Measurements from ENCODE around the gene AHDC1. TPM values are rescaled to one million over a fixed set of nuclear protein-coding genes. Genes with fewer than 3 reads are reported as not detected.

Gene AHDC1
- polyA plus RNA-seq, 2 of the 4 experiments (the other 2 are of a cell fraction), result 1.3 to 11.5 TPM

GRCh38 chr1:27574001-27574781 lies 29.8 kb downstream of the AHDC1 start:
- FAIRE-seq, result no peak
- ATAC-seq, result no peak
- H3K4me1 ChIP-seq, result peaks cover 64% of the 10 kb centered on the region
- peak overlapping the region; percentile 98 to 99 for H3K27ac ChIP-seq
- peak overlapping the region; percentile 75; the same call in 1 of the 3 replicates for H3K4me3 ChIP-seq
- TF ChIP-seq HEYL (CRISPR knock-in tag; IDR thresholded peaks at IDR 0.05) (no peak), REST (IDR thresholded peaks at IDR 0.05) (peak; percentile 78)
- 73% methylated on average over 8 of the region's 8 CpGs for WGBS (ENCODE audit: missing lambda C conversion rate)
- CTCF ChIA-PET, result interaction anchor here (0.7 to 18.5 kb wide), 13 partner anchors 7 to 165 kb away, joined by 3 to 314 read pairs (median 10); partner anchors contain the start of gene AHDC1
- peak overlapping the region; percentile 89 for H3K4me2 ChIP-seq
- POLR2A ChIA-PET, result interaction anchor here (1.0 to 2.4 kb wide), 2 partner anchors 17 to 28 kb away, joined by 3 to 13 read pairs; no protein-coding TSS in a partner anchor
- DNase-seq (ENCODE audit: low read depth in 1 of 2, low spot score in 1 of 2), result no peak
- H3K9me3 ChIP-seq, result no peaks in the 10 kb centered on the region

GRCh38 chr1:27572679-27573426 lies 31.1 kb downstream of the AHDC1 start:
- ChIA-PET POLR2A (no interaction called here), CTCF (interaction anchor here (0.8 to 18.5 kb wide), 7 partner anchors 10 to 272 kb away, joined by 3 to 314 read pairs (median 3); partner anchors contain the start of gene AHDC1)
- peak overlapping the region; percentile 25; the same call in 1 of the 3 replicates for H3K4me2 ChIP-seq
- TF ChIP-seq ZFP36 (IDR thresholded peaks at IDR 0.05; ENCODE audit: borderline replicate concordance, partially characterized antibody) (peak; percentile 58), BCL3 (IDR thresholded peaks at IDR 0.05) (no peak), USF2 (IDR thresholded peaks at IDR 0.05) (no peak), KDM5A (IDR thresholded peaks at IDR 0.05) (no peak), ZNF302 (CRISPR knock-in tag; IDR thresholded peaks at IDR 0.05) (no peak), NFE2L2 (conservative IDR thresholded peaks at IDR 0.05; ENCODE audit: low read length) (no peak), MAZ (IDR thresholded peaks at IDR 0.05; ENCODE audit: borderline replicate concordance, low read depth, low read length) (no peak), MAFK (IDR thresholded peaks at IDR 0.05; ENCODE audit: partially characterized antibody) (no peak)
- DNase-seq (ENCODE audit: low read depth in 1 of 2, low spot score in 1 of 2), result no peak
- FAIRE-seq, result no peak
- H3K9me3 ChIP-seq, result no peaks in the 10 kb centered on the region
- peaks cover 73% of the 10 kb centered on the region for H3K4me1 ChIP-seq
- no peak overlapping the region for H3K4me3 ChIP-seq
- WGBS (ENCODE audit: missing lambda C conversion rate), result 72% methylated on average over 11 of the region's 14 CpGs
- peak overlapping the region; percentile 38 to 71; a peak in 4 of 6 replicates for H3K27ac ChIP-seq
- ATAC-seq, result no peak

- peak overlapping the region; percentile 38 to 71; a peak in 4 of 6 replicates for H3K27ac ChIP-seq
- WGBS (ENCODE audit: missing lambda C conversion rate), result 27% methylated on average over 8 of the region's 9 CpGs
- H3K4me2 ChIP-seq, result peak overlapping the region; percentile 9; the same call in 1 of the 3 replicates
- DNase-seq (ENCODE audit: low read depth in 1 of 2, low spot score in 1 of 2), result no peak
- ATAC-seq, result no peak
- peaks cover 80% of the 10 kb centered on the region for H3K4me1 ChIP-seq
- TF ChIP-seq MAFK (IDR thresholded peaks at IDR 0.05; ENCODE audit: partially characterized antibody) (no peak), POLR2A (IDR thresholded peaks at IDR 0.05; ENCODE audit: low read length) (no peak), FOSL2 (IDR thresholded peaks at IDR 0.05) (no peak), FOSL2 (CRISPR knock-in tag; IDR thresholded peaks at IDR 0.05) (no peak), MYC (IDR thresholded peaks at IDR 0.05; ENCODE audit: borderline replicate concordance, low read length) (no peak), KDM5A (IDR thresholded peaks at IDR 0.05) (no peak), ZSCAN20 (CRISPR knock-in tag; IDR thresholded peaks at IDR 0.05) (no peak), ATOH8 (CRISPR knock-in tag; IDR thresholded peaks at IDR 0.05; ENCODE audit: low read depth) (no peak), GATA3 (IDR thresholded peaks at IDR 0.05; ENCODE audit: borderline replicate concordance) (no peak), PBX3 (IDR thresholded peaks at IDR 0.05) (no peak), HOXB13 (CRISPR knock-in tag; IDR thresholded peaks at IDR 0.05; ENCODE audit: low read depth) (no peak)
- ChIA-PET CTCF (interaction anchor here (0.6 to 18.5 kb wide), 8 partner anchors 11 to 272 kb away, joined by 3 to 314 read pairs (median 4); partner anchors contain the start of gene AHDC1), POLR2A (no interaction called here)
- H3K9me3 ChIP-seq, result no peaks in the 10 kb centered on the region
- no peak overlapping the region for H3K4me3 ChIP-seq
- FAIRE-seq, result no peak
Measured at GRCh38 chr1:27572019-27572678, 31.8 kb downstream of the AHDC1 start.

Data from A549 (cell line).